Measurements from ENCODE around the gene IL17RD.

DNA sequence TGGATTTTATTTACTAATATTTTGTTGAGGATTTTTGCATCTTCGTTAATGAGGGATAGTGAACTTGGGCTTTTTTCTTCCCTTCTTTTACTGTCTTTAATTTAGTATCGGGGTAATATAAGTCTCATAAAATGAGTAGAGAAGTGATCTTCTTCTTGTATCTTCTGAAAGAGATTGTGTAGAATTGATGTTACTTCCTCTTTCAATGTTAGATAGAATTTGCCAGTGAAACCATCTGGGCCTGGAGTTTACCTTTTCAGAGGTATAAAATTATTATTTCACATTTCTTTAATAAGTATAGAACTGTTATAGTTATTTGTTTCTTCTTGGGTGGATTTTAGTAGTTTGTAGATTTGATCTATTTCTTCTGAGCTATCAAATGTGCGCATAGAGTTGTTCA, 26.9 kb upstream of the IL17RD start:
- no peak for TF ChIP-seq POLR2AphosphoS2 (IDR thresholded peaks at IDR 0.05; ENCODE audit: low read depth, low read length)
- no peak for TF ChIP-seq POLR2A (IDR thresholded peaks at IDR 0.05; ENCODE audit: insufficient read depth in 1 of 2, low read depth in 2 of 2, low read length in 2 of 2)
- TF ChIP-seq PAWR (CRISPR knock-in tag; IDR thresholded peaks at IDR 0.05; ENCODE audit: borderline replicate concordance), result no peak
- TF ChIP-seq GABPB1 (CRISPR knock-in tag; IDR thresholded peaks at IDR 0.05), result no peak
- no peak for TF ChIP-seq CTCF (CRISPR knock-in tag; IDR thresholded peaks at IDR 0.05)
- TF ChIP-seq POLR2AphosphoS5 (IDR thresholded peaks at IDR 0.05; ENCODE audit: low read depth, low read length), result no peak
- no peak for TF ChIP-seq IRF2 (CRISPR knock-in tag; IDR thresholded peaks at IDR 0.05)
- TF ChIP-seq RFX5 (IDR thresholded peaks at IDR 0.05; ENCODE audit: low read depth, low read length), result no peak
- no peak for TF ChIP-seq JUN (CRISPR knock-in tag; IDR thresholded peaks at IDR 0.05)
- TF ChIP-seq MEIS1 (CRISPR knock-in tag; IDR thresholded peaks at IDR 0.05; ENCODE audit: borderline replicate concordance), result no peak
- TF ChIP-seq RAD51 (IDR thresholded peaks at IDR 0.05; ENCODE audit: borderline replicate concordance), result no peak
- no peak for TF ChIP-seq SIX4 (CRISPR knock-in tag; IDR thresholded peaks at IDR 0.05)
- no peak for TF ChIP-seq ZBTB3 (CRISPR knock-in tag; IDR thresholded peaks at IDR 0.05; ENCODE audit: borderline replicate concordance, low read depth)
- no peak for TF ChIP-seq FOXA3 (CRISPR knock-in tag; IDR thresholded peaks at IDR 0.05)

All from HepG2 (cell line).